ENCODE results near the gene ADD2. TPM values are rescaled to one million over a fixed set of nuclear protein-coding genes. Genes with fewer than 3 reads are reported as not detected.
"Not testable (repeated sequence)": the region's sequence is repeated elsewhere in the genome, so short reads cannot be mapped to it uniquely, and the experiment has no call there.

ADD2 gene
- total RNA-seq, 2 experiments from 2014 or later, result 1.3 to 1.4 TPM

DNA sequence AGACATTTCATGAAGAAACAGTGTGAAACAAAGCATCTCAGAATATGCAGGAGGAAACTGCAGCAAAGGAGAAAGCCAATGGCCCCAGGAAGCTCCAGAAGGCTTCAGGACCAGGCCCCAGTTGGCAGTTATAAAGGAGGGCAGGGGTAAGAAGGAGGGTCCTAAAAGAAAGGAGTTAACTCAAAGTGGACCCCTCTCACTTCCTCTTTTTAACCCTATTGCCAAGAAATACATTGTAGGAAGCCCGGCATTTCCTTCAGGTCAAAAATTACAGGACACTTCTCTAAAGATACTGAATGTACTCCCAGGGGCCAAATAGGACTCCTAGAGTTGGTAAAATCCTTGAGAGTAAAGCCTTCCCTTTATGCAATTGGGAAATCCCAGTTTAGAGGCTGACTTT is 137.2 kb downstream of the ADD2 start:
- Mint-ChIP-seq H3K9me3 (no peaks in the 10 kb centered on the region), H3K27me3 (peaks cover 24% of the 10 kb centered on the region), H3K4me1 (no peaks in the 10 kb centered on the region), H3K4me3 (no peak overlapping the region), H3K27ac (no peak overlapping the region), H3K36me3 (ENCODE audit: low read depth) (no peaks in the 10 kb centered on the region)
- no peak for DNase-seq
- ChIA-PET CTCF (interaction anchor here (0.9 to 2.0 kb wide), 3 partner anchors 9 to 14 kb away, joined by 3 to 5 read pairs (median 3); no protein-coding TSS in a partner anchor), POLR2A (no interaction called here)

DNA sequence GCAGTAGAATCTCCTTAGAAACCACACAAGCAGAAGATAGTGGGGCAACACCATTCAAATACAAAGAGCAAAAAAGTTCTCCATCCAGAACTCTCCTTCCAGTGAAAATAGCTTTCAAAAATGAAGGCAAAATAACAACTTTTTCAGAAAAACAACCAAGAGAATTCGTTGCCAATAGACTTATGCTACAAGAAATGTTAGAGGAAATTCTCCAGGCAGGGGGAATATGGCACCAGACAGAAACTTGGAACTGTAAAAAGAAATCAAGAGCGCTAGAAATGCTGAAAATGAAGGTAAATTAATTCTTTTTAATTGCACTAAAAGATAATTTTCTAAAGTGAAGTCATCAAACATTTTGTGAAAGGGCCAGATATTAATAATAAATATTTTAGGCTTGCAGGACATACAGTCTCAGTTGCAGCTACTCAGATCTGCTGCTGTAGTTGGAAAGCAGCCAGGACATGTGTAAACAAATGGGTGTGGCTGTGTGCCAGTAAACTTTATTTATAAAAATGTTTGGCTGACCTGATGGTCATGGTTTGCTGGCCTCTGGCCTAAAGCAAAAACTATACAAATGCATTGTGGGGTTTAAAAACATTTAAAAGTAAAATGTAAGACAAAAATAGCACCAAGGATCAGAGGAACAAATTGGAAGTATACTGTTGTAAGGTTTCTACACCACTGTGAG is 140.6 kb downstream of the ADD2 start:
- ChIA-PET POLR2A (no interaction called here), CTCF (no interaction called here)
- Mint-ChIP-seq H3K9me3 (no peaks in the 10 kb centered on the region), H3K27me3 (peaks cover 17% of the 10 kb centered on the region), H3K4me1 (no peaks in the 10 kb centered on the region), H3K4me3 (no peak overlapping the region), H3K36me3 (ENCODE audit: low read depth) (no peaks in the 10 kb centered on the region), H3K27ac (no peak overlapping the region)
- DNase-seq, result no peak

DNA sequence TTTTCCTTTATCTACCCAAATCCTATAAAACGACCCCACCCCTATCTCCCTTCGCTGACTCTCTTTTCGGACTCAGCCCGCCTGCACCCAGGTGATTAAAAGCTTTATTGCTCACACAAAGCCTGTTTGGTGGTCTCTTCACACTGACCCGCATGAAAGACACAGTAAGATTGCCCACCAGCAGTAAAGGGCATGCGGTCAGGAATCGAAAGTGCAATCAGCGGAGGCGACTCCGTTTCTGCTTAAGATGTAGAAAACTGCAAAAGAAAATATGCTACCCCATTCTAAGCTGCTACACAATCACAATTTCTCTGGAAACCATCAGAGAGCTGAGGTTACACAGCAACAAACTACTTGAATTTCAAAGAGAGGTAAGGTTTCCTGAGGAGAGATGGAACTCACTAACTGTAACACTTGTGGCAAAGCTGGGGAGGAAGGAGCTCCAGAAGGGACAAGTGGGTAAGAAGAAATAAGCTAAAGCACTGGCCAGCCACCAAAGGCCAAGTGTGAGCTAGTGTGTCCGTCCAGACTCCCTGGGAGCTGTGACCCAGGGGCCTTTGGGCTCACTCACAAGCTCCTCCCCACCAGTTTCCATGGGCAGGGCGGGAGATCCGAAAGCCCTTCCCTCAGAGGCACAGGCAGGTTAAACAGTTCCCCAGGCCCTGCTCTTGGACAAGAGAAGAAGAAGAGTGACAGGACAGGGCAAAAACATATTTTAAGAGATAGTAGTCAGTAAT is 141.6 kb downstream of the ADD2 start:
- Mint-ChIP-seq H3K4me3 (no peak overlapping the region), H3K4me1 (no peaks in the 10 kb centered on the region), H3K36me3 (ENCODE audit: low read depth) (no peaks in the 10 kb centered on the region), H3K27ac (no peak overlapping the region), H3K27me3 (peaks cover 27% of the 10 kb centered on the region), H3K9me3 (no peaks in the 10 kb centered on the region)
- CTCF ChIA-PET, result interaction anchor here (0.8 kb wide), 1 partner anchor 14 kb away, joined by 3 read pairs; no protein-coding TSS in a partner anchor
- no peak for DNase-seq
- POLR2A ChIA-PET, result no interaction called here

DNA sequence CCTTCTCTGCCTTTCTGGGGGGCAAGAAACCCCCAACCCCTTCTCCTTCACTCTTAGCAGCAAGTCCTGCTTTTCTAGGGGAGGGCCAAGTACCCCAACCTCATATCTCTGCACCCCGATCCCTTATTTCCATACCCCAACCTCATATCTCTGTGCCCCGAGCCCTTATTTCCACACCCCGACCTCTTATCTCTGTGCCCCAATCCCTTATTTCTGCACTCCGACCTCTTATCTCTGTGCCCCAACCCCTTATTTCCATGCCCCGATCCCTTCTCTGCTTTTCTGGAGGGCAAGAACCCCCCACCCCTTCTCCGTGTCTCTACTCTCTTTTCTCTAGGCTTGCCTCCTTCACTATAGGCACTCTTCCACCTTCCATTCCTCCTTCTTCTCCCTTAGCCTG is 146.5 kb downstream of the ADD2 start:
- H3K27me3 Mint-ChIP-seq, result peaks cover 21% of the 10 kb centered on the region
- H3K36me3 Mint-ChIP-seq (ENCODE audit: low read depth); POLR2A ChIA-PET; H3K4me1 Mint-ChIP-seq; H3K9me3 Mint-ChIP-seq; H3K4me3 Mint-ChIP-seq; DNase-seq; H3K27ac Mint-ChIP-seq; CTCF ChIA-PET: not testable (repeated sequence)

DNA sequence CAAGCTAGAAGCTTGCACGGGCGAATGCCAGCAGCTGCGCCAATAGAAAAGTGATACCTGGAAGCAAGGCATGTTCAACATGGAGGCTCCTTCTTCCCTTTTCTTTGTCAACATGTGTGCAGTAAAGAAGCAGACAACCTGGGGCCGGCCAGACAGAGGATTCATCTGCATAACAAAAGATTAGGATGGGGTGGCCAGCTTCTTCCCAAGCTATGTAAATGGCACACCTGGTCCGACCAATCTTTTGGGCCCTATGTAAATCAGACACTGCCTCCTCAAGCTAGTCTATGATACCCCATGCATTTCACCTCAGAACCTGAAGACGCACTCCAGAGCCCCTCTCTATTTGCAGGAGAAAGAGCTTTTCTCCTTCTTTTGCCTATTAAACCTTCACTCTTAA is 148.0 kb downstream of the ADD2 start:
- no peak for DNase-seq
- Mint-ChIP-seq H3K9me3 (no peaks in the 10 kb centered on the region), H3K27me3 (peaks cover 21% of the 10 kb centered on the region), H3K4me3 (no peak overlapping the region), H3K4me1 (peaks cover 3% of the 10 kb centered on the region), H3K27ac (no peak overlapping the region), H3K36me3 (ENCODE audit: low read depth) (no peaks in the 10 kb centered on the region)
- ChIA-PET CTCF (interaction anchor here (1.2 to 6.1 kb wide), 4 partner anchors 17 to 316 kb away, joined by 3 to 87 read pairs (median 20); partner anchors contain the start of gene FAM136A), POLR2A (no interaction called here)

DNA sequence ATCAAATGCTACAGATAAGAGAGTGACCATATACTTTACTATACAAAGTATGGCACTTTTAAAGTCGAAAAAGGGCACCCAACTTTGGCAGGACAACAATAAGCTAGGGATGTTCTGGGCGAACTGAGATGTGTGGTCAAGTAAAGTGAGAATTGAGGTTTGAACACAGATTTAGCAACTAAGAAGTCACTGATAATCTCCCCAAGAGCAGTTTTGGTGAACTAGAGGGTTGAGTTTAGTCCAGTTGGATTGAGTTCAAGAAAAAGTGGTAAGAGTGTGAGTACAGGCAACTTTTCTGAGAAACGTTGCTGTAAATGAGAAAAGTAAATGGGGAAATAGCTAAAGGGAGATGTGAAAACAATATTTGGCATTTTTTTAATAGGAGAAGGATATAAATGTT is 148.8 kb downstream of the ADD2 start:
- Mint-ChIP-seq H3K9me3 (no peaks in the 10 kb centered on the region), H3K27ac (no peak overlapping the region), H3K36me3 (ENCODE audit: low read depth) (no peaks in the 10 kb centered on the region), H3K4me3 (no peak overlapping the region), H3K4me1 (peaks cover 3% of the 10 kb centered on the region), H3K27me3 (peaks cover 21% of the 10 kb centered on the region)
- CTCF ChIA-PET, result interaction anchor here (1.2 to 6.1 kb wide), 4 partner anchors 18 to 315 kb away, joined by 3 to 87 read pairs (median 20); partner anchors contain the start of gene FAM136A
- no peak for DNase-seq
- POLR2A ChIA-PET, result no interaction called here

DNA sequence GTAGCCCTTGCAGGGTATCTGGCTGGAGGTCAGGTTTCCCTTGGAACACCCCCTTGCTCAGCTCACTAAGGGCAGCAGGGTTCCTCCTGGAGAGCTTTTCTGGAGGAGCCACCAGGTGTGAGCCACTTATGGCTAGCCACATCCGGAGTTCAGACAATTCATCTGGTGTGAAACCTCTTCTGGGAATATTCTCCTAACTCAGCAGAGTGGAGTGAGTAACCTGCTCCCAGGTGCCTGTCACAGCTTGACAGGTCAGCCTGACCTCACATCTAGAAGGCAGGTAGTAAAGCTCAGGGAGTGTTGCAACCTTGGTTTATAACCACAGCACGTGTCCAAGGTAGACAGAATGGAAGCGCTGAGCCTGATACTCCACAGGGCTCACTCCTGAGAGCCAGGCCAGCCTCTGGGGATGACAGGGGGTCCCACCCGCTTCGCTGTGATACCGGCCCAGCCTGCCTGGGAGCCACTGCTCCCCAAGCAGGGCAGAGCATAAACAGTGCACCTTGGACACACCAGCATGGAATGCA is 151.8 kb downstream of the ADD2 start:
- Mint-ChIP-seq H3K27ac (no peak overlapping the region), H3K4me1 (peaks cover 3% of the 10 kb centered on the region), H3K27me3 (peaks cover 14% of the 10 kb centered on the region), H3K36me3 (ENCODE audit: low read depth) (no peaks in the 10 kb centered on the region), H3K4me3 (no peak overlapping the region), H3K9me3 (no peaks in the 10 kb centered on the region)
- no peak for DNase-seq
- ChIA-PET POLR2A (no interaction called here), CTCF (interaction anchor here (6.1 kb wide), 1 partner anchor 313 kb away, joined by 87 read pairs; the partner anchor contains the start of gene FAM136A)

DNA sequence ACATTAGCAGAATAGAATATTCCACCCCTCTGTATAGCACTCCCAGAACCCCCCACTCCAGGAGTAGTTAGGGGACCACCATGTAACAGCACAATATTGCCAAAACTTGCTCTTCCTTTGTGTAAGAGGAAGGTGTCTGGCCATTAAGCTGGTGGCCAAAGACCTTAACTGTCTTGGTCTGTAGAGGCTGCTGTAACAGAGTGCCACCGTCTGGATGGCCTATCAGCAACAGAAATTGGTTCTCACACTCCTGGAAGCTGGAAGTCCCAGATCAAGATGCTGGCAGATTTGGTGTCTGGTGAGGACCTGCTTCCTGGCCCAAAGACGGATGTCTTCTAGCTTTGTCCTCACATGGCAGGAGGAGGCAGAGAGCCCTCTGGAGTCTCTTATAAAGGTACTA is 152.8 kb downstream of the ADD2 start:
- Mint-ChIP-seq H3K4me3 (no peak overlapping the region), H3K27me3 (peaks cover 8% of the 10 kb centered on the region), H3K27ac (no peak overlapping the region)

DNA sequence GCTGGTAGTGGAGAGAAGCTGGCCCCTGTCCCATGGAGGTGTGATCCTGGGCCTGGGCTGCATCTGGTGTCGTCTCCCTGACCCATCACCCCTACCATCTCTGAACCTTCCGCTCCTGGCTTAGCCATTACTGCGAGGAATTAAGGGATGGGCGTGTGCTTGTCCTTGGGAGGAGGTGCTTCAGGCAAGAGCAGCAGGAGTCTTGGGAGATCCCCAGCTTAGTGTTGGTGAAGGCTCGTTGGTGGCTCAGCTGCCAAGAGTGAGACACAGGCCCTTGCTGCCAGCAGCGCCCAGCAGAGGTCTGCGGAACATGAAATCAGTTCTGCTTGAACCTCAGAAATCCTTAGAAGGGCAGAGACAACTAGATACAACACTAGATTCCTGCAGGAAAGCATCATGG is 154.5 kb downstream of the ADD2 start:
- Mint-ChIP-seq H3K9me3 (no peaks in the 10 kb centered on the region), H3K4me3 (no peak overlapping the region), H3K36me3 (ENCODE audit: low read depth) (no peaks in the 10 kb centered on the region), H3K27ac (no peak overlapping the region), H3K4me1 (no peaks in the 10 kb centered on the region), H3K27me3 (peaks cover 6% of the 10 kb centered on the region)
- POLR2A ChIA-PET, result no interaction called here
- DNase-seq, result no peak
- CTCF ChIA-PET, result interaction anchor here (1.0 kb wide), 1 partner anchor 27 kb away, joined by 4 read pairs; no protein-coding TSS in a partner anchor

More for the DNA sequence above, 152.8 kb downstream of the ADD2 start:
- ChIA-PET CTCF (interaction anchor here (0.6 to 6.1 kb wide), 2 partner anchors 23 to 312 kb away, joined by 3 to 87 read pairs; partner anchors contain the start of gene FAM136A), POLR2A (no interaction called here)
- DNase-seq, result no peak
- peaks cover 3% of the 10 kb centered on the region for H3K4me1 Mint-ChIP-seq
- no peaks in the 10 kb centered on the region for H3K9me3 Mint-ChIP-seq
- H3K36me3 Mint-ChIP-seq (ENCODE audit: low read depth), result no peaks in the 10 kb centered on the region

DNA sequence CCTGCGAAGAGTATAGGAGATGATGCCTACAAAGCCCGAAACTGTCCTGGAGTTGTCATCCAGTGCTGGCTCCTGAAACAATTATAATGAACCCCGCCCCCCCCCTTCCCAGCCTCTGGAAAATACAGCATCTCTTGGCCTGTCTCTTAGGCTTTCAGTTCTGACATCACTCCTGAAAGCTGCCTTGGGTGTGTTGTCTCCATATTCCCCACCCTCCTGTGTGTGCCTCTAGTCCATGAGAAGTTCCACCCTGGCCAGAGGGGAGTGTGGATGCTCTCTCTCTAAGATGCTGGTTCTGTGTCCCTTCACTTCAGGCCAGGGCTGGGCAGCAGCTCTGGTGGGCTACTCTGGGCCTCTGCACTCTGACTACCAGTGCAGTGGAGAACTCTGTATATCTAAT is 155.4 kb downstream of the ADD2 start:
- H3K27ac Mint-ChIP-seq, result no peak overlapping the region
- H3K4me3 Mint-ChIP-seq, result no peak overlapping the region
- POLR2A ChIA-PET, result no interaction called here
- no peaks in the 10 kb centered on the region for H3K9me3 Mint-ChIP-seq
- CTCF ChIA-PET, result interaction anchor here (1.0 kb wide), 1 partner anchor 309 kb away, joined by 5 read pairs; no protein-coding TSS in a partner anchor
- no peaks in the 10 kb centered on the region for H3K4me1 Mint-ChIP-seq
- no peak for DNase-seq
- peaks cover 5% of the 10 kb centered on the region for H3K27me3 Mint-ChIP-seq
- no peaks in the 10 kb centered on the region for H3K36me3 Mint-ChIP-seq (ENCODE audit: low read depth)

DNA sequence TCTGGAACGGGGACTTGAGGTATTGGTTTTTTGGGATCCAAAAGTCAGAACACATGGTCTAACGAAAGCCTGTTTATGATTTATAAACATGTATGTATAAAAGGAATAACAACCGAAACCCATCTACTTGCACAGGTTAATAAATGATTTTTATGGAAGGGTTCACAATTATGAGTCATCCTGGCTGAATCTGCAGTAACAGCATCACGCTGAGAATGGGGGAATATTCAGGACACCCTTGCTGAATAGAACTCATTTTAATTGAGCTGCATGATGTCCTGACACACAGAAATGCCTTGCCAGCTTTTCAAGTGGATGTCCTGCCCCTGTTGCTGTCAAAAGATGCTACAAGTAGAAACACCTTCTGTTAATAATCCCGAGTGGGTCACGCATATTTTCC is 159.6 kb downstream of the ADD2 start:
- H3K36me3 Mint-ChIP-seq (ENCODE audit: low read depth), result no peaks in the 10 kb centered on the region

DNA sequence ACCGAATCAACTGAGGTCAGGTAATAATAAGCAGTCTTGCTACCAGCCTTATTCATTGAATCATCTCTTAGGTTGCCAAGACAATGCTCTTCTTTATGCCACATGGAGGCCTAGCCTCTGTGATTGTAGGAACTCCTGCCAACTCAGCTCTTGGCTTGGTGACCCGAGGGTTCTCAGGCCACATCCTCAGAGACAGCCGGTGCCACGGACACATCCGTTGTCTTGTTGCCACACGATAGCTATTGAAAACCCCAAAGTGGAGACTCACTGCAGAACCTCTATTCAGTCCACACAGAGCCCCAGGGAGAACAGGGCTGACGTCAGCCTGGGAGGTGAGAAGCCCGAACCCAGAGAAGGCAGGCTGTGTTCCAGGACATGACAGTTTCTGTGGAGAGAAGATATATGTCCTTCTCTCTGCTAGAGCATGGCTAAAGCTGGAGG is 160.9 kb downstream of the ADD2 start:
- Mint-ChIP-seq H3K4me1 (peaks cover 2% of the 10 kb centered on the region), H3K27me3 (peaks cover 13% of the 10 kb centered on the region), H3K36me3 (ENCODE audit: low read depth) (no peaks in the 10 kb centered on the region), H3K27ac (no peak overlapping the region), H3K4me3 (no peak overlapping the region), H3K9me3 (no peaks in the 10 kb centered on the region)
- DNase-seq, result no peak
- ChIA-PET CTCF (no interaction called here), POLR2A (no interaction called here)

More for the DNA sequence above, 159.6 kb downstream of the ADD2 start:
- Mint-ChIP-seq H3K4me3 (no peak overlapping the region), H3K27me3 (peaks cover 14% of the 10 kb centered on the region), H3K9me3 (no peaks in the 10 kb centered on the region), H3K27ac (no peak overlapping the region), H3K4me1 (no peaks in the 10 kb centered on the region)
- ChIA-PET POLR2A (no interaction called here), CTCF (interaction anchor here (1.5 kb wide), 1 partner anchor 268 kb away, joined by 3 read pairs; no protein-coding TSS in a partner anchor)
- no peak for DNase-seq
